Measurements from ENCODE around the gene EFTUD2. TPM values are rescaled to one million over a fixed set of nuclear protein-coding genes. Genes with fewer than 3 reads are reported as not detected.

Gene EFTUD2
- polyA plus RNA-seq, 3 donors: 82.9 to 144 (median 104) TPM

DNA sequence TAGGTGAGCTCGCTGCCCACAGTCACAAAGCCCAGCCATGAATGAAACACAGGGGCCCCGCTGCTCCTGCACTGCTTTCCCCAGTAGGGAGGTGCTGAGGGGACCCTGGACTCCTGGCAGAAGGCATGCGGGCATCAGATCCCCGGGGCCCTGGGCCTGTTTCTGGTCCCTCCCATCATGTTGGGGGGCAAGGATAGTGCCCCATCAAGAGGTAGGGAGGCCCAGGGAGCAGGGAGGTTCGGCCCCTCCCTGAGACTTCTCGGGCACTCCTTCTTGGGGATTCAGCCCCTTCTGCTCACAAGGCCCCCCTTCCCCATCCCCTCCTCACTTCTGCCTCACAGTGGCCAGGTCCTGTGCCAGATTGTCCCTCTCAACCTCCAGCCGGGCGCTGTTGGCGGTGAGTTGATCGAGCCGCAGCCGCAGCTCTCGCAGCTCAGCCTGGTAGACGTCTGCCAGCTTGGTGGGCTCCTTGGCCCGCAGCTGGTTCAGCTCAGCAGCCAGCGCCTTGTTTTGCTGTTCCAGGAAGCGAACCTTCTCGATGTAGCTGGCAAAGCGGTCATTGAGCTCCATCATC lies 15.5 kb upstream of the EFTUD2 start:
- WGBS (ENCODE audit: insufficient coverage): 86% methylated on average over 16 of the region's 19 CpGs
- H3K27me3 Mint-ChIP-seq (ENCODE audit: low read depth in 3 of 3): peaks cover 28 to 42% (median 33%) of the 10 kb centered on the region in 3 donors

DNA sequence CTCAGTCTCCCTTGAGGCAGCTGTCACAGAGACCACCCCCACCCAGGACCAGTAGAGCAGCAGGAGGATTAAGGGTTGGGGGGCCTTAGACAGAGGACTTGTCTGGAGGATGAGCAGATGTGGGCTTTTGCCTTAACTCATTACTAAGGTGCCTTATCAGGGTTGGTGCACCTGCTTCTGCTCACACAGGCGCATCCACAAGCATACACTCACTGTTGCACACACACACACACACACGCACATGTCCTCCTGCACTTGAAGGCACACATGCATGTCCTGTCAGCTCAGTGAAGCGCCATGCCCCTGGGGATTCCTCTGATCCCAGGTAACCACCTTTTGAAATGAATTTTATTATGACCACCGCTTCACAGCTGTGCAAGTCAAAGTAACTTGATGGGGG lies 14.9 kb upstream of the EFTUD2 start:
- intact Hi-C loops (cut with micrococcal nuclease): no loop called here
- Mint-ChIP-seq H3K27me3 (ENCODE audit: low read depth in 3 of 3) (peaks cover 28 to 42% (median 33%) of the 10 kb centered on the region in 3 donors), H3K9me3 (no peaks in the 10 kb centered on the region)

More for the DNA sequence above, 15.5 kb upstream of the EFTUD2 start:
- Histone ChIP-seq H4K20me1 (ENCODE audit: insufficient read depth, low read length) (no peaks in the 10 kb centered on the region), H3K27ac (ENCODE audit: low read depth in 1 of 2, low read length in 2 of 2) (no peak overlapping the region), H3K4me1 (ENCODE audit: control insufficient read depth in 1 of 2, insufficient read depth in 2 of 2, low read length in 2 of 2) (peaks cover 23 to 30% of the 10 kb centered on the region in 2 donors), H3K9me3 (replicated peaks in 1 of 2; ENCODE audit: control insufficient read depth in 1 of 2, insufficient read depth in 1 of 2, low read length in 2 of 2) (no peaks in the 10 kb centered on the region), H3K79me2 (ENCODE audit: insufficient read depth, low read length) (no peaks in the 10 kb centered on the region), H2AFZ (ENCODE audit: insufficient read depth, low read depth, low read length, poor library complexity, severe bottlenecking) (no peak overlapping the region), H3K9ac (ENCODE audit: insufficient read depth, low read length, poor library complexity, severe bottlenecking) (no peak overlapping the region), H3K4me2 (replicated peaks; ENCODE audit: extremely low read depth, low read length, poor library complexity, severe bottlenecking) (no peak overlapping the region), H3K27me3 (ENCODE audit: control insufficient read depth in 2 of 2, insufficient read depth in 2 of 2, low read length in 2 of 2) (peaks cover 6 to 27% of the 10 kb centered on the region in 2 donors), H3K36me3 (replicated peaks in 1 of 2; ENCODE audit: control insufficient read depth in 1 of 2, insufficient read depth in 2 of 2, low read length in 2 of 2) (no peaks in the 10 kb centered on the region), H3K4me3 (replicated peaks in 1 of 3; ENCODE audit: low read depth in 2 of 3, low read length in 3 of 3) (no peak overlapping the region)
- DNase-seq: no peak
- peaks cover 0 to 11% of the 10 kb centered on the region in 2 donors for H3K36me3 Mint-ChIP-seq
- intact Hi-C loops (cut with micrococcal nuclease): no loop called here
- peak overlapping the region in 1 of 7 donors; percentile 33 for H3K27ac Mint-ChIP-seq
- peaks cover 29% of the 10 kb centered on the region for H3K4me1 Mint-ChIP-seq
- TF ChIP-seq, protein P1, sequence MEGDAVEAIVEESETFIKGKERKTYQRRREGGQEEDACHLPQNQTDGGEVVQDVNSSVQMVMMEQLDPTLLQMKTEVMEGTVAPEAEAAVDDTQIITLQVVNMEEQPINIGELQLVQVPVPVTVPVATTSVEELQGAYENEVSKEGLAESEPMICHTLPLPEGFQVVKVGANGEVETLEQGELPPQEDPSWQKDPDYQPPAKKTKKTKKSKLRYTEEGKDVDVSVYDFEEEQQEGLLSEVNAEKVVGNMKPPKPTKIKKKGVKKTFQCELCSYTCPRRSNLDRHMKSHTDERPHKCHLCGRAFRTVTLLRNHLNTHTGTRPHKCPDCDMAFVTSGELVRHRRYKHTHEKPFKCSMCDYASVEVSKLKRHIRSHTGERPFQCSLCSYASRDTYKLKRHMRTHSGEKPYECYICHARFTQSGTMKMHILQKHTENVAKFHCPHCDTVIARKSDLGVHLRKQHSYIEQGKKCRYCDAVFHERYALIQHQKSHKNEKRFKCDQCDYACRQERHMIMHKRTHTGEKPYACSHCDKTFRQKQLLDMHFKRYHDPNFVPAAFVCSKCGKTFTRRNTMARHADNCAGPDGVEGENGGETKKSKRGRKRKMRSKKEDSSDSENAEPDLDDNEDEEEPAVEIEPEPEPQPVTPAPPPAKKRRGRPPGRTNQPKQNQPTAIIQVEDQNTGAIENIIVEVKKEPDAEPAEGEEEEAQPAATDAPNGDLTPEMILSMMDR (IDR thresholded peaks at IDR 0.05): no peak
- no peak overlapping the region for H3K4me3 Mint-ChIP-seq
- H3K9me3 Mint-ChIP-seq: no peaks in the 10 kb centered on the region

More for the DNA sequence above, 14.9 kb upstream of the EFTUD2 start:
- Histone ChIP-seq H4K20me1 (ENCODE audit: insufficient read depth, low read length) (no peaks in the 10 kb centered on the region), H2AFZ (ENCODE audit: insufficient read depth, low read depth, low read length, poor library complexity, severe bottlenecking) (no peak overlapping the region), H3K9me3 (replicated peaks in 1 of 2; ENCODE audit: control insufficient read depth in 1 of 2, insufficient read depth in 1 of 2, low read length in 2 of 2) (no peaks in the 10 kb centered on the region), H3K4me3 (replicated peaks in 1 of 3; ENCODE audit: low read depth in 2 of 3, low read length in 3 of 3) (no peak overlapping the region), H3K9ac (ENCODE audit: insufficient read depth, low read length, poor library complexity, severe bottlenecking) (no peak overlapping the region), H3K27me3 (ENCODE audit: control insufficient read depth in 2 of 2, insufficient read depth in 2 of 2, low read length in 2 of 2) (peaks cover 6 to 27% of the 10 kb centered on the region in 2 donors), H3K4me2 (replicated peaks; ENCODE audit: extremely low read depth, low read length, poor library complexity, severe bottlenecking) (no peak overlapping the region), H3K79me2 (ENCODE audit: insufficient read depth, low read length) (no peaks in the 10 kb centered on the region), H3K4me1 (ENCODE audit: control insufficient read depth in 1 of 2, insufficient read depth in 2 of 2, low read length in 2 of 2) (peaks cover 23 to 30% of the 10 kb centered on the region in 2 donors), H3K27ac (ENCODE audit: low read depth in 1 of 2, low read length in 2 of 2) (no peak overlapping the region), H3K36me3 (replicated peaks in 1 of 2; ENCODE audit: control insufficient read depth in 1 of 2, insufficient read depth in 2 of 2, low read length in 2 of 2) (no peaks in the 10 kb centered on the region)
- Mint-ChIP-seq H3K4me3 (no peak overlapping the region), H3K4me1 (peaks cover 29% of the 10 kb centered on the region), H3K27ac (no peak overlapping the region), H3K36me3 (peaks cover 0 to 11% of the 10 kb centered on the region in 2 donors)
- peak in 1 of 3 donors; percentile 4 for DNase-seq
- 84% methylated on average over 4 of the region's 4 CpGs for WGBS (ENCODE audit: insufficient coverage)
- TF ChIP-seq, protein P1 (IDR thresholded peaks at IDR 0.05): no peak

Measured in CD14-positive monocyte (primary cell).